Endodermal cell (in vitro differentiated cells): ENCODE data around the gene SLC17A3. TPM values are rescaled to one million over a fixed set of nuclear protein-coding genes. Genes with fewer than 3 reads are reported as not detected.

ENCODE experiments used
- DNase-seq: peaks from one replicate; pipeline ENCODE4 v3.0.0-alpha.2; 2017
- H3K27ac ChIP-seq: 2 replicates; pipeline ENCODE4 v1.5.1; 2013; ENCODE audit warnings: mild to moderate bottlenecking, low read depth, low read length, moderate library complexity
- H3K27me3 ChIP-seq: 2 replicates; pipeline ENCODE4 v1.6.1; 2013; ENCODE audit warnings: mild to moderate bottlenecking, low read length, moderate library complexity; ENCODE audit not compliant: insufficient read depth, control insufficient read depth, poor library complexity, severe bottlenecking
- H3K36me3 ChIP-seq: 2 replicates; pipeline ENCODE4 v1.7.0; 2013; ENCODE audit warnings: mild to moderate bottlenecking, low read length, moderate library complexity; ENCODE audit not compliant: control insufficient read depth, insufficient read depth
- H3K4me1 ChIP-seq: one replicate; pipeline ENCODE4 v1.7.0; 2013; ENCODE audit warnings: low read length; ENCODE audit not compliant: control insufficient read depth, insufficient read depth
- H3K4me3 ChIP-seq: 2 replicates; pipeline ENCODE4 v1.5.1; 2013; ENCODE audit warnings: mild to moderate bottlenecking, low read length, moderate library complexity
- H3K9ac ChIP-seq: 2 replicates; pipeline ENCODE4 v1.6.1; 2013; ENCODE audit warnings: mild to moderate bottlenecking, low read length, moderate library complexity; ENCODE audit not compliant: poor library complexity, severe bottlenecking; ENCODE audit errors: extremely low read depth
- H3K9me3 ChIP-seq: 2 replicates; pipeline ENCODE4 v1.6.1; 2013; ENCODE audit warnings: mild to moderate bottlenecking, low read length, moderate library complexity; ENCODE audit not compliant: control insufficient read depth
- H3K27ac Mint-ChIP-seq: 2 replicates; pipeline ENCODE4 v1.8.0; 2020; ENCODE audit warnings: mixed read lengths
- H3K27me3 Mint-ChIP-seq: 2 replicates; pipeline ENCODE4 v1.8.0; 2021; ENCODE audit warnings: mild to moderate bottlenecking, mixed read lengths; ENCODE audit not compliant: insufficient read depth
- H3K36me3 Mint-ChIP-seq: 2 replicates; pipeline ENCODE4 v1.8.0; 2020; ENCODE audit warnings: low read depth, mixed read lengths
- H3K4me1 Mint-ChIP-seq: 2 replicates; pipeline ENCODE4 v1.8.0; 2020; ENCODE audit warnings: mixed read lengths
- H3K4me3 Mint-ChIP-seq: 2 replicates; pipeline ENCODE4 v1.8.0; 2020; ENCODE audit warnings: mild to moderate bottlenecking, moderate library complexity, mixed read lengths
- H3K9me3 Mint-ChIP-seq: 2 replicates; pipeline ENCODE4 v1.8.0; 2020; ENCODE audit warnings: mild to moderate bottlenecking, mixed read lengths
- WGBS, 2 experiments: methylation state at CpG; one replicate each; pipeline versions ENCODE4 v1.1.5 to v1.1.7; 2013; ENCODE audit warnings: missing lambda C conversion rate in 2 of 2, mixed read lengths in 1 of 2; ENCODE audit not compliant: insufficient coverage in 1 of 2, insufficient read length in 1 of 2; 5-methylcytosine and 5-hydroxymethylcytosine counted together
- total RNA-seq, 2 donors: library from RNA; stranded (reverse); fragmentation: NEBNext Ultra II Directional in 1 of 2; extraction: Animal tissue kit (Norgen Biotek cat#: 25700) in 1 of 2; gene quantifications; 2 replicates in 1 of 2; 3 replicates in 1 of 2; pipeline ENCODE4 v1.2.1, GENCODE V29; 2021
- TF ChIP-seq, protein P1 (sequence below): fragments of 200-600 bp; sonication (generic); conservative IDR thresholded peaks from 2 replicates; pipeline ENCODE4 v1.5.0; 2021; ENCODE audit warnings: antibody characterized with exemption, mild to moderate bottlenecking

Gene SLC17A3
- total RNA-seq, 2 donors from 2014 or later, result not detected

DNA sequence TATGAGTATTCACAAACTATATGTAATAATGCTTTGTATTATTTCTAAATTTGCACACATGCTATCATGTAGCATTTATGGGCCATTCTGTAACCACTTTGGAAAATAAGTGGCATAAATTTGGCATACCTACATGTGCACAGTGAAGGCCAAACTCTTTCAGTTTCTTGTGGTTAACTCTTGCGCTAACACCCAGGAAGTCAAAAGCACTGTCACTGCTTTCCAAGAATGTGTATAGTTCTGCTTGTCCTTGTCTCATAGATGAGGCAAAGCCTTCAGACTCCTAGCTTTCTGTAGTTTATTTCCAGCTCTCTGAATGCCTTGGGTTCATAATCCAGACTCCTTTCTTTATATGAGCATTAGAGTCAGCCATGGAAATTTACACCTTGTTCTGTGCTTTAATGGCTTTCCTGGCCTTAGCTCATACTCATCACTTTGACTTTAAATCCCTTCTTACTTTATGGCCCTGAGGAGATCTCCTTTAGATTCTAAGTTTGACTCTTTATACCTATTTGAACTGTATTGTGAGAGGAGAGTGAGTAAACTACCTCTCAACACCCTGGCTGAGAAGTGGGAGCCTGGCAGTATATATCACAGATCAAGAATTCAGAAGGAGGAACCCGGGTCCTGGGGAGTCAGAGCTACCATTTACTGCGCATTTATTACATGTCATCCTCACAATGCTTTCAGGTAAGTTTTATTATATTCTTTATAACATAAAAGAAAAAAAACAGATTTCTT is 949 bp upstream of the SLC17A3 start:
- H3K9me3 ChIP-seq, result no peaks in the 10 kb centered on the region
- Mint-ChIP-seq H3K9me3 (no peaks in the 10 kb centered on the region), H3K4me1 (no peaks in the 10 kb centered on the region), H3K27me3 (peaks cover 6% of the 10 kb centered on the region), H3K4me3 (no peak overlapping the region), H3K36me3 (no peaks in the 10 kb centered on the region), H3K27ac (no peak overlapping the region)
- 82 to 100% methylated on average over 1 to 2 of the region's 3 CpGs for WGBS, 2 experiments
- H3K27me3 ChIP-seq, result no peaks in the 10 kb centered on the region
- TF ChIP-seq, protein P1, sequence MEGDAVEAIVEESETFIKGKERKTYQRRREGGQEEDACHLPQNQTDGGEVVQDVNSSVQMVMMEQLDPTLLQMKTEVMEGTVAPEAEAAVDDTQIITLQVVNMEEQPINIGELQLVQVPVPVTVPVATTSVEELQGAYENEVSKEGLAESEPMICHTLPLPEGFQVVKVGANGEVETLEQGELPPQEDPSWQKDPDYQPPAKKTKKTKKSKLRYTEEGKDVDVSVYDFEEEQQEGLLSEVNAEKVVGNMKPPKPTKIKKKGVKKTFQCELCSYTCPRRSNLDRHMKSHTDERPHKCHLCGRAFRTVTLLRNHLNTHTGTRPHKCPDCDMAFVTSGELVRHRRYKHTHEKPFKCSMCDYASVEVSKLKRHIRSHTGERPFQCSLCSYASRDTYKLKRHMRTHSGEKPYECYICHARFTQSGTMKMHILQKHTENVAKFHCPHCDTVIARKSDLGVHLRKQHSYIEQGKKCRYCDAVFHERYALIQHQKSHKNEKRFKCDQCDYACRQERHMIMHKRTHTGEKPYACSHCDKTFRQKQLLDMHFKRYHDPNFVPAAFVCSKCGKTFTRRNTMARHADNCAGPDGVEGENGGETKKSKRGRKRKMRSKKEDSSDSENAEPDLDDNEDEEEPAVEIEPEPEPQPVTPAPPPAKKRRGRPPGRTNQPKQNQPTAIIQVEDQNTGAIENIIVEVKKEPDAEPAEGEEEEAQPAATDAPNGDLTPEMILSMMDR, result no peak
- no peak for DNase-seq
- H3K4me3 ChIP-seq, result no peak overlapping the region
- H3K27ac ChIP-seq, result no peak overlapping the region
- H3K9ac ChIP-seq, result no peak overlapping the region
- no peaks in the 10 kb centered on the region for H3K36me3 ChIP-seq
- no peaks in the 10 kb centered on the region for H3K4me1 ChIP-seq

DNA sequence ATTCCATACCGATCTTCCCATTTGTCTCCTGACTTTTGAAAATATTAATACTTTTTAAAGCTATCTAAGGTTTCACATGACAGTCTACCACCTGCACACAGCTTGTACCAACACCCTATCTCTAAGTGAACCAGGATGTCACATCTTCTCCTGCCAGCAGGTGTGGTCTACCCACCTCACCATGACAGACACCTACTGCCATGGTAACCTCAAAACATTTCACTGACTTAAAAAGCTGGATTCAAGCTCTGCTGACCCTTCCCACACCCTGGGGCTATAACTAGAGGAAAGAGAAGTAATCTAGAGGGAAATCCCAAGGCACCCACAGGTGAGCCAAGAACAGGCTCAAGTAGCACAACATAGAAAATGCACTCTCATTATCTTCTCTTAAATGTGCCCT is 1.2 kb downstream of the SLC17A3 start:
- Mint-ChIP-seq H3K4me3 (no peak overlapping the region), H3K27ac (no peak overlapping the region), H3K36me3 (no peaks in the 10 kb centered on the region), H3K4me1 (no peaks in the 10 kb centered on the region), H3K27me3 (peaks cover 2% of the 10 kb centered on the region), H3K9me3 (no peaks in the 10 kb centered on the region)
- H3K9me3 ChIP-seq, result no peaks in the 10 kb centered on the region
- WGBS, 2 experiments, result 98 to 100% methylated on average over 1 of the region's 1 CpG
- no peak overlapping the region for H3K4me3 ChIP-seq
- H3K9ac ChIP-seq, result no peak overlapping the region
- H3K27ac ChIP-seq, result no peak overlapping the region
- H3K36me3 ChIP-seq, result no peaks in the 10 kb centered on the region
- DNase-seq, result no peak
- TF ChIP-seq, protein P1, result no peak
- no peaks in the 10 kb centered on the region for H3K4me1 ChIP-seq
- H3K27me3 ChIP-seq, result no peaks in the 10 kb centered on the region

DNA sequence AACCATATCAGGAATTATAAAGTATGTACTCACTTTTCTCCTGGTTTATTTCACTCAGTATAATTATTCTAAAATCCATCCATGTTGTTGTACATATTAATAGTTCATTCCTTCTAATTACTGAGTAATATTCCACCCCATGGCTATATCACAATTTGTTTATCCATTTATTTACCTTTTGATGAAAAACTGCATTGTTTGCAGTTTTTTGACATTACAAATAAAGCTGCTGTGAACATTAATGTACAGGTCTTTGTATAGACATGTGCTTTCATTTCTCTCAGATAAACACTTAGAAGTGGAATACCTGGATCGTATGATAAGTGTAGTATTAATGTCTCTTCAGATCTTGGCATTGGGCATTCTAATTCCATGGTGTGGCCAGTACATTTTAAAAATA is 4.2 kb downstream of the SLC17A3 start:
- Histone ChIP-seq H3K9me3 (no peaks in the 10 kb centered on the region), H3K4me3 (no peak overlapping the region), H3K9ac (no peak overlapping the region), H3K36me3 (no peaks in the 10 kb centered on the region), H3K27ac (no peak overlapping the region), H3K27me3 (no peaks in the 10 kb centered on the region), H3K4me1 (no peaks in the 10 kb centered on the region)
- H3K27ac Mint-ChIP-seq, result no peak overlapping the region
- DNase-seq, result no peak
- H3K9me3 Mint-ChIP-seq, result no peaks in the 10 kb centered on the region
- WGBS, 2 experiments, result 58 to 83% methylated on average over 1 of the region's 1 CpG
- H3K4me3 Mint-ChIP-seq, result no peak overlapping the region
- TF ChIP-seq, protein P1, result no peak
- peaks cover 2% of the 10 kb centered on the region for H3K27me3 Mint-ChIP-seq
- H3K36me3 Mint-ChIP-seq, result no peaks in the 10 kb centered on the region
- H3K4me1 Mint-ChIP-seq, result no peaks in the 10 kb centered on the region
